ENCODE results near the gene MAMDC4.
A peak's percentile ranks its signal among the peaks of the same experiment; 100 is the strongest.

Gene MAMDC4

DNA sequence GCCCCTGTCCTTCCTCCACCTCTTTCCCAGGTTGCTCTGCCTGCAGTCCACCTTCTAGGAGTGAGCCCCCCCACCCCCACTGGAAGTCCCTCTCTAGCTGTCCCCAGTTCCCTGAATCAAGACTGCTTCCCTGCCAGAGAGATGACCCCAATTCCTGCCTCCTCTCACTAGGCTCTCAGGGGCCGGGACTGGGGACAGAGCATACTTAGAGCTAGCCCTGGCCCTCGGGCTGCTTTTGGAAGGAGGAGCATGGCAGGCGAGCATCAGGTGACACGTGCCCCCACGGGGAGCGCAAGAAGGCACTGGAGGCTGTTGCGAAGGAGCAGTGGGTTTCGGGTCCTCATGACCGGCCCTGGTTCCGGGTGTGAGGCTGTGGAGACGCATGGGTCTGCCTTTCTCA lies 43.9 kb downstream of the MAMDC4 start:
- DNase-seq: no peak

DNA sequence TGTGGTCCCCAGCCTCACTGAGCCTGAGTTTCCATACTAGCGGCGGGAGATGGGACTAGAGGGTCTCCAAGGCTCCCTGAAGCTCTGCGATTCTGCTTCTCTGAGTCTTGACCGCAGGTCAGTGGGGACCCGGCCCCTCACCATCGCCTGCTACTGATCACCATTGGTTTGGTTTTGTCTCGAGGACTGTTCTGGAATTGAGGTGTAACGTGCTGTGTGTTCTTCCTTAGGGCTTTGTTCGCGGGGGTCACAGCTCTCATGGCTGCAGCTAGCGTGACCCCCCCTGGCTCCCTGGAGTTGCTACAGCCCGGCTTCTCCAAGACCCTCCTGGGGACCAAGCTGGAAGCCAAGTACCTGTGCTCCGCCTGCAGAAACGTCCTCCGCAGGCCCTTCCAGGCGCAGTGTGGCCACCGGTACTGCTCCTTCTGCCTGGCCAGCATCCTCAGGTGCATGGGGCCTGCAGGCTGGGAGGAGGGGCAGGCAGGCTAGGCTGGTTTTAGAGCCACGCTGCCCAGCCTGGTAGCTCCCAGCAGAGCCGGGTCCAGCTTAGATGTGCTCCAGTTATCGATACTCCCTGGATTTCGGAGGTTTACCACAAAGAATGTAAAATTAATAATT lies 46.4 kb downstream of the MAMDC4 start:
- no peak for DNase-seq

DNA sequence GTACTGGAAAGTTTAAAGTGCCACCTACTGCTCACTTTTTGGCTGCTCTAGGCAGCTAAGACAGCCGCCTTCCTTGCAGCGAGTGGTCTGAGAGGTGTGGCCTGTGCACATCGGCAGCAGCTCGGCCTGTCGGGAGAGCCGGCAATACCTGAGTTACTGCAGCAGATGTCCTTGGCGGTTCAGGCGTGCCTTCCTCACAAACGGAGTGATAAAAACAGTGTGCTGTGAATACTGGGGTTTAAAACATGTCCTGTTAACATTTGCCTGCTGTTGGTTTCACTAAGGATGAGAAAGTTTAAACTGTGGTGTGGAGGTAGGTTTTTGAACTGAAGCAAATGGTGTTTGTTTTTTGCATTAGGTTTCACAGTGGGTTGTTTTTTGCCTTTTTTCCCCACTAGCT lies 47.0 kb downstream of the MAMDC4 start:
- DNase-seq: no peak

DNA sequence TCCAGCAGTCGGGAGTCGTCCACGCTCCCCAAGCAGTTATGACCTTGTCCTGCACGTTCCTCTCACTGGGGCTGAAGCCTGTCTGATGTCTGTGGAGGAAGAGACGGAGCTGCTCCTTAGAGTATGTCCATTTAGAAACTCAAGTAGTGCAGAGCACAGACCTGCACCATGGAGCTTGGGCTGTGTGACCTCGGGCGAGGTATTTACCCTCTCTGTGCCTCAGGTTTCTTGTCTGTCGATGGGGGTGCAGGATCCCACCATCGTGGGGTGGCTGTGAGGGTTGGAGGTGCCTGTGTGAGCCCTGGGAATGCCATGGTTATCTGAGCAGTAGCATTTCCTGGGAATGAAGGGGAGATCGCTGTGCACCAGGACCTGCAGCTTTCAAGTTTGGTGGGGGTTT lies 48.4 kb downstream of the MAMDC4 start:
- no peak for DNase-seq

DNA sequence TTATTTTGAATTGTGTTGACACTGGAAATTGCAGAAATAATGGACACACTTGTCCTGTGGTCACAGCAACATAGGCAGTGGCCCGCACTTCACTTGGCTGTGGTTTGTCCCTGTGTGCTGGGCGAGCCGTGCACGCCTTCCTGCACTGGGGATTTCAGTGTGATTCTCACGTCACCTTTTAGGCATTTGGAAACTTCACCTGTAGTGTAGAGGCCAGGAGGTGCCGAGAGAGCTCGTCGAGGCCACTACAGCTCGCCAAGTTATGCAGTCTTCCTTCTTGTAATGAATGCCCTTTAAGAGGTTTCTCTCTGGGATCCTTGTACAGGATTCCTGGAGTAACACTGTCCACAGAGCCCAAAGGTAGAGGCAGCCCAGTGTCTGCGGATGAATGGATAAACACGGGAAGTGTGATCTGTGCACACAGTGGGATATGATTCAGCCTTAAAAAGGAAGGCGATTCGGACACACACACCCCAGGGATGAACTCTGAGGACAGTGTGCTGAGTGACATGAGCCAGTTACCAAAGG lies 48.9 kb downstream of the MAMDC4 start:
- no peak for DNase-seq

DNA sequence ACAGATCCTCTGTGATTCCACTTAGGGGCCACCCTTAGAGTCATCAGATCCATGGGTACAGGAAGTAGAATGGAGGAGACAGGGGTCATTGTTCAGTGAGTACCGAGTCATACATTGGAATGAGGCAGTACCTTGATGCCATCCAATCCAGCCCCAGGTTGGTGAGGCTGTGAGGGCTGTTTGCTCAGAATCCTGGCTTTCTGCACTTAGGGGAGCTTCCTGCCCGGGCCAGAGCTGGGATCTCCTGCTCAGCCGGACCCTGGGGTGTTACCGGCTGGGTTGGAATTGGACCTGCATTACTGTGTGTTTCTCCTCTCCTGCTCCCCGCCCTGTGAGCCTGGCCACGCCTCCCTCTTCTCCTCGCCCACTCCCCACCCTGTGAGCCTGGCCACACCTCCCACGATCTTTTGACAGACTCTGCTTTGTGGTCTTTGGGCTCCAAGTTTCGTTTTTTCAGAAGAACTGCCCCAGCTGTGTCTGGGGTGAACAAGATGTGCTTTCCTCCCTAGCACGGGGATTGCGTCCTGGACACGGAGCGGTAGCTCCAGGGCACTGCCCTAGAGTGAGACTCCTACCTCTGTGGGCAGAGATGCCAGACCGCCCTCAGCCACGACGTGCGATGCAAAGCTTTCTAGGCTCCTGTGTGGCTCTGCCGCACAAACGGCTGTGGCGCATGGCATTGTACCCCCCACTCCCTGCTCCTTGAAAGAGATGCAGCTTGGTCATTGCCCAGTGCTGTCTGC lies 49.5 kb downstream of the MAMDC4 start:
- peak; percentile 61 to 65 for DNase-seq

DNA sequence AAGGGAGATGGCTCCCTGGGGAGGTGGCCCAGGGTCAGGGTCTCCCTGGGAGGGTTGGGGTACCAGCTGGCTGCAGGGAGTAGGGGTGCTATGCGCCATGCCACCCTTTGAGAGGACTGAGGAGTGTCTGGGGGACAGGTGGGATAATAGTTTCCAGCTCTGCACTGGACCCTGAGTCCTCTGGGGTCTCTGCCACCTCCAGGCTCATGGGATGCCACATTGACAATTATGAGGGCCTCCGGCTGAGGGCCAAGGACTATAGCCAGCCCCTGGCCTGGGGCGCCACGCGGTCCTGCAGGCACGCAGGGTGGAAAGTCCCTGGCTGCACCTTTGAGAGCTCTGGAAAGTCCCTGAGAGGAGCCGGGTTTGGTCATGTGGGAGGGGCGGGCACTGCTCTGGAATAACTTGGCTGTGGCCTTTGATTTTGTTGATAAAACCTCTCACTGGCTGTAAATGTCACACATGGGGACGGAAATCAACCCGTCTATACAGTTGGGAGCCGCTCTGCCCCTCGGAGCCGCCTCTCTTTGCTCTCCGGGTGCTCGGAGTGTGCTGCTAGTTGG lies 50.2 kb downstream of the MAMDC4 start:
- peak; percentile 68 to 83 for DNase-seq

DNA sequence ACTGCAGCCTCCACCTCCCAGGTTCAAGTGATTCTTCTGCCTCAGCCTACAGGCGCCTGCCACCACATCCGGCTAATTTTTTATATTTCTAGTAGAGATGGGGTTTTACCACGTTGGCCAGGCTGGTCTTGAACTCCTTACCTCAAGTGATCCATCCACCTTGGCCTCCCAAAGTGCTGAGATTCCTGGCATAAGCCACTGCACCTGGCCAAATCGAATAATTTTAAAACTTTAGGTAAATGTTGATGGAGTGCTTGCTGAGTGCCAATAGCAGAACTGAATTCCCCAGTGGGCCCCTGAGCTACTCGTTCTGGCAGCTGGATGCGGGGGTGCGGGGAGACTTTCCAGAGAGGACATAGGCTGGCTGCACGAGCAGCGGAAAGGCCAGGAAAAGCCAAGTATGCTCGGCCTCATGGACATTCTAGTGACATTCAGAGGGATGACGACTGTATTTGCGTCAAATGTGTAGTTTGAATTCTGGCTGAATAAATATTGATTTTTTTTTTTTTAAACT lies 51.0 kb downstream of the MAMDC4 start:
- no peak for DNase-seq

DNA sequence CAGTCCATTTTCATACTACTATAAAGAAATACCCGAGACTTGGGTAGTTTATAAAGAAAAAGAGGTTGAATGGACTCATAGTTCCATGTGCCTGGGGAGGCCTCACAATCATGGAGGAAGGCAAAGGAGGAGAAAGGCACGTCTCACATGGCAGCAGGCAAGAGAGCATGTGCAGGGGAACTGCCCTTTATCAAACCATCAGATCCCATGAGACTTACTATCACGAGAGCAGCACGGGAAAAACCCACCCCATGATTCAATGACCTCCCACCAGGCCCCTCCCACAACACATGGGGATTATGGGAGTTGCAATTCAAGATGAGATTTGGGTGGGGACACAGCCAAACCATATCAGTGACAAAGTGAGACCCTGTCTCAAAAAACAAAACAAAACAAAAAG lies 54.1 kb downstream of the MAMDC4 start:
- no peak for DNase-seq

DNA sequence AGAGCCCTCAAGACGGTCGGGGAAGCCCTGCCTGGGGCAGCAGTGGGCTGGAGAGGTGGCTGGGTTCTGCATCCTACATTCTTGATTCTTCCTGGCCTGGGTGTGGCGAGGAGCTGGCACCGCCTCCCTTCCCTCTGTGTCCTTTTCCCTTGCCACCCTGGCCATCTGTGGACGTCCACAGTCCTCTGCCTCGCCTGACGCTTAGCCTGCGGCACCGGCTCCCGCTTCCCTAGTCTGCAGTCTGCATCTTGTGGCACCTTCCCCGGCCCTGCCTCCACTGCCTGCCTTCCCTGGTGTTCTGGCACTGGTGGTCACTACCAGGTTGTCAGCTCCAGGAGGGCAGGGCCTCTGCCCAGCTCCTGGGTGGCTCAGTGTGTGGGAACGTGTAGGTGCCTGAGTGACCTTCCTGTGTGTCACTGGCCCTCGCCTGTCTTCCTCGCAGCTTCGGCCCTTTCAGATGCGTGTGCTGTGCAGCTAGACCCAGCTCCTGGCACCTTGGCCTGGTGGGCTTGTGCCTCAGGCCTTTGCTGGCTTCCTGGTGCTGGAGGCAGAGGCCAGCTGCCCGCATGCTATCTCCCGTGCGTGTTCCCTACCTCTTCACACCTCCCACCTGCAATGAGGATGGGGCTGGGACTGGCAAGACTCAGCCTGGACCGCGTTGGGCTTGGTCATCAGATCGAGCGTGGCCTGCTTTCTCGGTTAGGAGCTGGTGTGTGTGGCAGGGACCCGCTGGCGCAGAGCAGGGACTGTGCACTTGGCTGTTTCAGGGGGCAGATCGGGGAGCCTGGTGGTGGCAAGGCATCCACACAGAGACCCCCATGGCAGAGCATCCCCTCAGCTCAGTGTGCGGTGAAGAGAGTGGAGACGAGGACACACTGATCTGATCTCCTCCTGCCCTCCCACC lies 55.1 kb downstream of the MAMDC4 start:
- DNase-seq: no peak

Data from stimulated activated CD4-positive, alpha-beta T cell treated with anti-CD3 and anti-CD28 coated beads, Interleukin-2, amount 100 ng/mL, for 48 hours (primary cell).